Measurements from ENCODE around the gene SBNO1. TPM values are rescaled to one million over a fixed set of nuclear protein-coding genes. Genes with fewer than 3 reads are reported as not detected.
"Not testable (repeated sequence)": the region's sequence is repeated elsewhere in the genome, so short reads cannot be mapped to it uniquely, and the experiment has no call there.

SBNO1 gene
- total RNA-seq, 4 donors from 2014 or later = 18.6 to 26.4 (median 20.6) TPM

- TF ChIP-seq CTCF (IDR thresholded peaks at IDR 0.05) = no peak
- ATAC-seq (ENCODE audit: low FRiP score) = no peak
- no peak for DNase-seq (ENCODE audit: low spot score)
Observed at GRCh38 chr12:123387508-123388176, 23.0 kb upstream of the SBNO1 start.

- not testable (repeated sequence) for DNase-seq (ENCODE audit: low spot score); ATAC-seq (ENCODE audit: low FRiP score)
Observed at GRCh38 chr12:123385536-123385935, 20.9 kb upstream of the SBNO1 start.

GRCh38 chr12:123384994-123385376 is 20.3 kb upstream of the SBNO1 start:
- no peak for TF ChIP-seq CTCF (IDR thresholded peaks at IDR 0.05)
- ATAC-seq (ENCODE audit: low FRiP score) (no peak), DNase-seq (ENCODE audit: low spot score) (no peak)

- DNase-seq (ENCODE audit: low spot score) = no peak
- no peak for TF ChIP-seq CTCF (IDR thresholded peaks at IDR 0.05)
- ATAC-seq (ENCODE audit: low FRiP score) = no peak
Observed at GRCh38 chr12:123384318-123384993, 19.8 kb upstream of the SBNO1 start.

GRCh38 chr12:123382684-123383083 is 18.0 kb upstream of the SBNO1 start:
- ATAC-seq (ENCODE audit: low FRiP score) (no peak), DNase-seq (ENCODE audit: low spot score) (no peak)
- TF ChIP-seq CTCF (IDR thresholded peaks at IDR 0.05) = no peak

GRCh38 chr12:123379391-123379790 is 14.7 kb upstream of the SBNO1 start:
- ATAC-seq (ENCODE audit: low FRiP score) = no peak
- DNase-seq (ENCODE audit: low spot score) = no peak
- no peak for TF ChIP-seq CTCF (IDR thresholded peaks at IDR 0.05)

- DNase-seq (ENCODE audit: low spot score); ATAC-seq (ENCODE audit: low FRiP score): not testable (repeated sequence)
Observed at GRCh38 chr12:123372415-123372814, 7.8 kb upstream of the SBNO1 start.

GRCh38 chr12:123371667-123372368 is 7.2 kb upstream of the SBNO1 start:
- ATAC-seq (ENCODE audit: low FRiP score); DNase-seq (ENCODE audit: low spot score): not testable (repeated sequence)

All from omental fat pad (tissue), 4 donors.